IPS DF 4.7 (cell line): ENCODE data around the gene FCRL1.
A peak's percentile ranks its signal among the peaks of the same experiment; 100 is the strongest.

Source experiments
- DNase-seq: peaks from one replicate; pipeline ENCODE4 v3.0.0-alpha.2; 2013; ENCODE audit warnings: low spot score; ENCODE audit errors: extremely low read depth

Gene FCRL1

GRCh38 chr1:157799996-157800395 lies 19.9 kb downstream of the FCRL1 start:
- no peak for DNase-seq

GRCh38 chr1:157798211-157798610 lies 21.7 kb downstream of the FCRL1 start:
- DNase-seq: no peak

GRCh38 chr1:157785248-157785647 lies 34.7 kb downstream of the FCRL1 start:
- no peak for DNase-seq

- no peak for DNase-seq
Observed at GRCh38 chr1:157784801-157785200, 35.1 kb downstream of the FCRL1 start.

- no peak for DNase-seq
Observed at GRCh38 chr1:157782931-157783330, 37.0 kb downstream of the FCRL1 start.

GRCh38 chr1:157781048-157781447 lies 38.9 kb downstream of the FCRL1 start:
- DNase-seq: no peak

- no peak for DNase-seq
Observed at GRCh38 chr1:157776971-157777391, 42.9 kb downstream of the FCRL1 start, which contains the start of gene FCRL2. Gene FCRL2, minus strand, starts transcription at chr1:157777132. Its CDS starts 59 bp downstream, at chr1:157777073.

- DNase-seq: no peak
Observed at GRCh38 chr1:157775101-157775870, 44.6 kb downstream of the FCRL1 start.

- DNase-seq: no peak
Observed at GRCh38 chr1:157774412-157774811, 45.5 kb downstream of the FCRL1 start.

GRCh38 chr1:157773493-157774350 lies 46.2 kb downstream of the FCRL1 start:
- DNase-seq: peak; percentile 33

GRCh38 chr1:157771661-157772425 lies 48.1 kb downstream of the FCRL1 start:
- DNase-seq: no peak

GRCh38 chr1:157770442-157771043 lies 49.4 kb downstream of the FCRL1 start:
- DNase-seq: peak; percentile 41

- DNase-seq: no peak
Observed at GRCh38 chr1:157766792-157767191, 53.1 kb downstream of the FCRL1 start.

- no peak for DNase-seq
Observed at GRCh38 chr1:157758018-157758417, 61.9 kb downstream of the FCRL1 start.

- no peak for DNase-seq
Observed at GRCh38 chr1:157753611-157754010, 66.3 kb downstream of the FCRL1 start.

- no peak for DNase-seq
Observed at GRCh38 chr1:157751283-157751682, 68.6 kb downstream of the FCRL1 start.

- no peak for DNase-seq
Observed at GRCh38 chr1:157748262-157748817, 71.6 kb downstream of the FCRL1 start.
